HEK293T (cell line): ENCODE results near the gene DMD.

Experiments used
- CTCF ChIA-PET: fragments of 350-600 bp; formaldehyde crosslinking; extraction: SDS; loops from one replicate; lab custom pipeline; 2021; ENCODE audit warnings: antibody characterized with exemption, inconsistent platforms; lab: Yijun Ruan, JAX
- POLR2A ChIA-PET: fragments of 350-600 bp; formaldehyde crosslinking; extraction: SDS; loops from one replicate; lab custom pipeline; 2020; ENCODE audit warnings: antibody characterized with exemption, inconsistent platforms; lab: Yijun Ruan, JAX
- DNase-seq: peaks from one replicate; pipeline ENCODE4 v3.0.0; 2012; ENCODE audit warnings: mixed read lengths; ENCODE audit errors: extremely low spot score
- ARNT ChIP-seq: fragments of 450-650 bp; IDR thresholded peaks from 2 replicates; pipeline ENCODE4 v1.6.1; 2017; ENCODE audit warnings: mild to moderate bottlenecking
- BHLHE40 ChIP-seq: fragments of 450-650 bp; IDR thresholded peaks from 2 replicates; pipeline ENCODE4 v1.6.1; 2016; ENCODE audit warnings: mild to moderate bottlenecking, moderate library complexity, borderline replicate concordance
- CTBP1 ChIP-seq: fragments of 450-650 bp; IDR thresholded peaks from 2 replicates; pipeline ENCODE4 v1.6.1; 2016; ENCODE audit warnings: borderline replicate concordance
- ELF4 ChIP-seq: fragments of 450-650 bp; IDR thresholded peaks from 2 replicates; pipeline ENCODE4 v1.6.1; 2017; ENCODE audit warnings: antibody characterized with exemption
- FOXA1 ChIP-seq: fragments of 450-650 bp; IDR thresholded peaks from 2 replicates; pipeline ENCODE4 v1.6.1; 2016; ENCODE audit warnings: mild to moderate bottlenecking
- FOXK2 ChIP-seq: fragments of 450-650 bp; IDR thresholded peaks from 2 replicates; pipeline ENCODE4 v1.6.1; 2016; ENCODE audit warnings: mild to moderate bottlenecking
- FOXM1 ChIP-seq: fragments of 450-650 bp; IDR thresholded peaks from 2 replicates; pipeline ENCODE4 v1.6.1; 2017; ENCODE audit warnings: mild to moderate bottlenecking, borderline replicate concordance
- HDGF ChIP-seq: fragments of 450-650 bp; IDR thresholded peaks from 2 replicates; pipeline ENCODE4 v1.6.1; 2017; ENCODE audit warnings: antibody characterized with exemption, borderline replicate concordance
- L3MBTL2 ChIP-seq: fragments of 450-650 bp; conservative IDR thresholded peaks from 2 replicates; pipeline ENCODE4 v1.6.1; 2016; ENCODE audit warnings: mild to moderate bottlenecking
- LEF1 ChIP-seq: fragments of 450-650 bp; IDR thresholded peaks from 2 replicates; pipeline ENCODE4 v1.6.1; 2017; ENCODE audit warnings: mild to moderate bottlenecking, borderline replicate concordance
- NFRKB ChIP-seq: fragments of 450-650 bp; IDR thresholded peaks from 2 replicates; pipeline ENCODE4 v1.6.1; 2016; ENCODE audit warnings: mild to moderate bottlenecking, moderate library complexity
- PKNOX1 ChIP-seq: fragments of 450-650 bp; IDR thresholded peaks from 2 replicates; pipeline ENCODE4 v1.6.1; 2016
- SP1 ChIP-seq: fragments of 450-650 bp; IDR thresholded peaks from 2 replicates; pipeline ENCODE4 v1.6.1; 2017
- SUZ12 ChIP-seq: fragments of 450-650 bp; IDR thresholded peaks from 2 replicates; pipeline ENCODE4 v1.6.1; 2016; ENCODE audit warnings: mild to moderate bottlenecking
- TARDBP ChIP-seq: fragments of 450-650 bp; IDR thresholded peaks from 2 replicates; pipeline ENCODE4 v1.6.1; 2016
- ZNF384 ChIP-seq: fragments of 450-650 bp; IDR thresholded peaks from 2 replicates; pipeline ENCODE4 v1.6.1; 2016

DMD gene

GRCh38 chrX:31287861-31288260, 1923.5 kb downstream of the DMD start:
- TF ChIP-seq L3MBTL2 (no peak), NFRKB (no peak), LEF1 (no peak), SP1 (no peak), ELF4 (no peak), HDGF (no peak), FOXA1 (no peak), TARDBP (no peak), FOXM1 (no peak), ARNT (no peak)
- POLR2A ChIA-PET: no interaction called here
- CTCF ChIA-PET: no interaction called here
- no peak for DNase-seq

DNA sequence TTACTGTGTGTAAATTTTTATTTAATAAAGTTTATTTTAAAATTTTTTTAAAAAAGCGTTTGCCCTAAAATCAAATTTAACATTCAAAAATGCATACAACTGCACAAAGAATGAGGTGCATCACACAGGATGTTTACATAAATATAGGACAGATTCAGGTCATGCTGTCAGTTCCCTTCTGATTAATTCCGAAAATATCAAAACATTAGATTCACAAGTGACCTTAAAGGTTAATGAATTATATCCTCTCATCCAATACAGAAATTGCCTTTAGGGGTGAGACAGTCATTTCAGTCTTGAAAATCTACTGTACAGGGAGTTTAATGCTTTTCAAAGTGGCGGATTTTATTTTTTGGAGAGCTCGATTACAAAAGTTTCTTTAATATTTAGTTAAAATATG, 1930.8 kb downstream of the DMD start:
- no peak for TF ChIP-seq FOXK2
- no peak for TF ChIP-seq ELF4
- no peak for TF ChIP-seq LEF1
- no peak for TF ChIP-seq SP1
- no peak for TF ChIP-seq HDGF
- TF ChIP-seq FOXM1: no peak
- no peak for TF ChIP-seq NFRKB
- POLR2A ChIA-PET: no interaction called here
- no peak for DNase-seq
- CTCF ChIA-PET: interaction anchor here (0.6 kb wide), 1 partner anchor 63 kb away, joined by 3 read pairs; no protein-coding TSS in a partner anchor

- POLR2A ChIA-PET: no interaction called here
- no peak for TF ChIP-seq ARNT
- TF ChIP-seq ELF4: no peak
- no peak for TF ChIP-seq FOXM1
- TF ChIP-seq ZNF384: no peak
- TF ChIP-seq CTBP1: no peak
- TF ChIP-seq LEF1: no peak
- TF ChIP-seq BHLHE40: no peak
- no peak for TF ChIP-seq SP1
- TF ChIP-seq FOXK2: no peak
- no peak for TF ChIP-seq HDGF
- no peak for TF ChIP-seq NFRKB
- TF ChIP-seq SUZ12: no peak
- TF ChIP-seq L3MBTL2: no peak
- TF ChIP-seq FOXA1: no peak
- no peak for TF ChIP-seq PKNOX1
- no peak for TF ChIP-seq TARDBP
- peak; percentile 21 for DNase-seq
- CTCF ChIA-PET: interaction anchor here (0.6 kb wide), 2 partner anchors 60 to 297 kb away, joined by 3 to 4 read pairs; no protein-coding TSS in a partner anchor
These were observed 1932.0 kb downstream of the DMD start for GRCh38 chrX:31279359-31279758.

GRCh38 chrX:31272472-31272775, 1938.9 kb downstream of the DMD start:
- TF ChIP-seq FOXA1: no peak
- no peak for TF ChIP-seq FOXK2
- TF ChIP-seq PKNOX1: no peak
- no peak for TF ChIP-seq FOXM1
- no peak for TF ChIP-seq CTBP1
- no peak for TF ChIP-seq BHLHE40
- no peak for TF ChIP-seq ZNF384
- no peak for TF ChIP-seq SUZ12
- TF ChIP-seq L3MBTL2: no peak
- ChIA-PET CTCF (interaction anchor here (0.6 kb wide), 1 partner anchor 30 kb away, joined by 3 read pairs; no protein-coding TSS in a partner anchor), POLR2A (no interaction called here)
- no peak for DNase-seq

GRCh38 chrX:31271615-31272471, 1939.5 kb downstream of the DMD start:
- CTCF ChIA-PET: interaction anchor here (0.6 kb wide), 1 partner anchor 31 kb away, joined by 3 read pairs; no protein-coding TSS in a partner anchor
- no peak for TF ChIP-seq FOXK2
- no peak for TF ChIP-seq PKNOX1
- no peak for TF ChIP-seq FOXA1
- no peak for TF ChIP-seq TARDBP
- no peak for TF ChIP-seq SUZ12
- TF ChIP-seq HDGF: no peak
- no peak for TF ChIP-seq FOXM1
- no peak for TF ChIP-seq L3MBTL2
- POLR2A ChIA-PET: no interaction called here
- no peak for DNase-seq

GRCh38 chrX:31269914-31270313, 1941.4 kb downstream of the DMD start:
- TF ChIP-seq SP1 (no peak), ARNT (no peak), TARDBP (no peak)
- CTCF ChIA-PET: no interaction called here
- no peak for DNase-seq
- POLR2A ChIA-PET: no interaction called here
